ENCODE results near the gene PLEKHG4. TPM values are rescaled to one million over a fixed set of nuclear protein-coding genes. Genes with fewer than 3 reads are reported as not detected.

Gene PLEKHG4
- total and polyA plus RNA-seq, 9 of the 15 experiments (the other 6 are each of a cell fraction or from before 2014, with no cell fraction given) = 3.7 to 36.8 (median 17.9) TPM

GRCh38 chr16:67238278-67238575, 41.1 kb upstream of the PLEKHG4 start (continued):
- TF ChIP-seq ZBTB9 (CRISPR knock-in tag; IDR thresholded peaks at IDR 0.05) = no peak
- no peak for TF ChIP-seq KLF1 (tag; IDR thresholded peaks at IDR 0.05)
- no peak for TF ChIP-seq TSHZ1 (CRISPR knock-in tag; IDR thresholded peaks at IDR 0.05)
- TF ChIP-seq RNF219 (CRISPR knock-in tag; IDR thresholded peaks at IDR 0.05) = no peak
